GM12872 (cell line): Measurements from ENCODE around the gene PLA2G6.

Experiments used
- TF ChIP-seq, protein P1 (sequence below): IDR thresholded peaks from 3 replicates; pipeline ENCODE4 v1.5.1; 2011; ENCODE audit warnings: low read depth, mild to moderate bottlenecking, low read length, moderate library complexity; ENCODE audit not compliant: insufficient read depth

Gene PLA2G6, protein sequence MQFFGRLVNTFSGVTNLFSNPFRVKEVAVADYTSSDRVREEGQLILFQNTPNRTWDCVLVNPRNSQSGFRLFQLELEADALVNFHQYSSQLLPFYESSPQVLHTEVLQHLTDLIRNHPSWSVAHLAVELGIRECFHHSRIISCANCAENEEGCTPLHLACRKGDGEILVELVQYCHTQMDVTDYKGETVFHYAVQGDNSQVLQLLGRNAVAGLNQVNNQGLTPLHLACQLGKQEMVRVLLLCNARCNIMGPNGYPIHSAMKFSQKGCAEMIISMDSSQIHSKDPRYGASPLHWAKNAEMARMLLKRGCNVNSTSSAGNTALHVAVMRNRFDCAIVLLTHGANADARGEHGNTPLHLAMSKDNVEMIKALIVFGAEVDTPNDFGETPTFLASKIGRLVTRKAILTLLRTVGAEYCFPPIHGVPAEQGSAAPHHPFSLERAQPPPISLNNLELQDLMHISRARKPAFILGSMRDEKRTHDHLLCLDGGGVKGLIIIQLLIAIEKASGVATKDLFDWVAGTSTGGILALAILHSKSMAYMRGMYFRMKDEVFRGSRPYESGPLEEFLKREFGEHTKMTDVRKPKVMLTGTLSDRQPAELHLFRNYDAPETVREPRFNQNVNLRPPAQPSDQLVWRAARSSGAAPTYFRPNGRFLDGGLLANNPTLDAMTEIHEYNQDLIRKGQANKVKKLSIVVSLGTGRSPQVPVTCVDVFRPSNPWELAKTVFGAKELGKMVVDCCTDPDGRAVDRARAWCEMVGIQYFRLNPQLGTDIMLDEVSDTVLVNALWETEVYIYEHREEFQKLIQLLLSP

GRCh38 chr22:38181453-38182200, at the start of gene PLA2G6:
Gene PLA2G6 (minus strand): TSS chr22:38181830. CDS start chr22:38169426, 12,404 bp downstream.
- TF ChIP-seq, protein P1, sequence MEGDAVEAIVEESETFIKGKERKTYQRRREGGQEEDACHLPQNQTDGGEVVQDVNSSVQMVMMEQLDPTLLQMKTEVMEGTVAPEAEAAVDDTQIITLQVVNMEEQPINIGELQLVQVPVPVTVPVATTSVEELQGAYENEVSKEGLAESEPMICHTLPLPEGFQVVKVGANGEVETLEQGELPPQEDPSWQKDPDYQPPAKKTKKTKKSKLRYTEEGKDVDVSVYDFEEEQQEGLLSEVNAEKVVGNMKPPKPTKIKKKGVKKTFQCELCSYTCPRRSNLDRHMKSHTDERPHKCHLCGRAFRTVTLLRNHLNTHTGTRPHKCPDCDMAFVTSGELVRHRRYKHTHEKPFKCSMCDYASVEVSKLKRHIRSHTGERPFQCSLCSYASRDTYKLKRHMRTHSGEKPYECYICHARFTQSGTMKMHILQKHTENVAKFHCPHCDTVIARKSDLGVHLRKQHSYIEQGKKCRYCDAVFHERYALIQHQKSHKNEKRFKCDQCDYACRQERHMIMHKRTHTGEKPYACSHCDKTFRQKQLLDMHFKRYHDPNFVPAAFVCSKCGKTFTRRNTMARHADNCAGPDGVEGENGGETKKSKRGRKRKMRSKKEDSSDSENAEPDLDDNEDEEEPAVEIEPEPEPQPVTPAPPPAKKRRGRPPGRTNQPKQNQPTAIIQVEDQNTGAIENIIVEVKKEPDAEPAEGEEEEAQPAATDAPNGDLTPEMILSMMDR, result no peak

DNA sequence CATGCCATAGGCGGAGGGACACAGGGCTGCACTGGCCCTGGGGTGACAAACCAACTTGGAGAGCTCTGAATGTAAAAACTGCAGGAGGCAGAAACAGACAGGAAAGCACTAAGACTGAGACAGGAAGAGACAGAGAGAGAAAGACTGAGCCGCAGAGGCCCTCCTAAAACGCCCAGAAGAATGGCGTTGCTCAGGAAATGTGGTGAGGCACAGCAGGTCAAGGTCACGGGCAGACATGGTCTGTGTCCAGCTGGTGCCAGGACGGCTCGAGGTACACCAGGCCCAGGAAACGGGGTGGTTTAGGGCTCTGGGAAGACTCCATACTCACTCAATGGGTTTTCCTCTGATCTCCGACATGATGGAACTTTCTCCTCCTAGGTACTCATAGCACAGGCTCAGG, 49.3 kb upstream of the PLA2G6 start:
- TF ChIP-seq, protein P1, result no peak

GRCh38 chr22:38230108-38230825, 48.6 kb upstream of the PLA2G6 start:
- TF ChIP-seq, protein P1, result peak; percentile 57

DNA sequence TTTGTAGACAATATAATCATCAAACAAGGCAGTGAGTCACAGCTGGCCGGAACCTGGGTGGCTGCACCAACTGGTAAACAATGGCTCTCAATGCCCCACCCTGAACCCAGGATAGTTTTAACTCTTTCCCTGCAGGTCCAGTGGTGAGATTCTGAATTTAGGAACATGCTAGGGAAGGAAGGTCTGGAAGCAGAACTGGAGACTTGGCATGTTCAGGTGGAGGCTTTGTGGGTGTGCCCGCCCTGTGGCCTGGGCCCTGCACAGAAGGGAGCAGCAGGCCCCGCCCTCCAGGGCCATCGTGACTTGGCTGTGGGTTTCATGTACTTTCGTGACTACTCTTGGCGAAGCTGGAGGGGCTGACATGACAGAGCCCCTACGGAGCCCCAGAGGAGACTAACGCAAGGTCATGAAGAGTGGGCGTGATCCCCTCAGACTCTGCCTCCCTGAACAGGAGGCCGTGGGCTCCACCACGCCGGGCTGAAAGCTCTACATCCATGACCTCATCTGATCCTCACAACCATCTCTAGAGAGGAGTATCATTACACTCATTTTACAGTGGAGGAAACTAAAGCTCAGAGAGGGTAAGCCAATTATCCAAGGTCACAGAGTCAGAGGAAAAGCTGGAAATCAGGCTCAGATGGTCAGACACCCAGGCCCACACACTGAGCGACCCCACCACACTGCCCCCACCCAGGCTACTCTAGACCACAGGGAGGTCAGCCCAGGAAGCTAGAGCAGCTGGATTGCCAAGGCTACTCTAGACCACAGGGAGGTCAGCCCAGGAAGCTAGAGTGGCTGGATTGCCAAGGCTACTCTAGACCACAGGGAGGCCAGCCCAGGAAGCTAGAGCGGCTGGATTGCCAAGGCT, 47.5 kb upstream of the PLA2G6 start:
- TF ChIP-seq, protein P1, result no peak

DNA sequence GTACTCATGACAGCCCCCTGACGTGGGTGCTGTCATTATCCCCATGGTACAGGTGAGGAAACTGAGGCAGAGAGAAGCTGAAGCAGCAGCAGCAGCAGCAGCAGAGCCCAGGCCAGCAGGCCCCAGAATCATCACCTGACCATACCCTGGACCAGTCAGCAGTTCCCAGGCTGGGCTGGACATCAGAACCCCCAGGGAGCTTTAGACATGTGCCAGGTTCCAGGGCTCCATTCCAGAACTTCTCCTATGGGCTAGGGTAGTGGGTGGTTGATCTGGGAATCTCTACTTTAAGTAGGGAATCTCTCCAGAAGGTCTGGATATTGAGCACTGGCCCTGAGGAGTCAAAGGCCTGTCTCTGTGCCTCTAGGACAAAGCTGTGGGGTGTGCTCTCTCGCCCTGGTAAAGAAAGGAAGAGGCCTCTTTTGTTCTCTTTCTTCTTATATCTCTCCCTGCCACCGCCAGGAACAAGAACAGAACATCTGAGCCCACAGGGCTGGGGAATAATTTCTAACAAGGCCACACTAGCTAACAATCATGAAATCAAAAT, 46.8 kb upstream of the PLA2G6 start:
- TF ChIP-seq, protein P1, result no peak
